ENCODE results near the gene LRIT2. TPM values are rescaled to one million over a fixed set of nuclear protein-coding genes. Genes with fewer than 3 reads are reported as not detected.

Gene LRIT2
- total RNA-seq, 1 experiment from 2014 or later = not detected

- Histone ChIP-seq H3K9me3 (ENCODE audit: control insufficient read depth, low read depth, low read length) (no peaks in the 10 kb centered on the region), H2BK120ac (ENCODE audit: low read depth, low read length, poor library complexity, severe bottlenecking) (no peak overlapping the region), H3K79me2 (ENCODE audit: insufficient read depth, low read length) (no peaks in the 10 kb centered on the region), H2AFZ (ENCODE audit: low read length) (no peak overlapping the region), H3K4me2 (ENCODE audit: insufficient read depth, insufficient read length, low read length) (no peak overlapping the region), H3T11ph (ENCODE audit: low read length) (no peak overlapping the region), H3K27ac (ENCODE audit: insufficient read length, low read depth, low read length) (no peak overlapping the region), H3K23me2 (ENCODE audit: insufficient read length, low read depth, low read length, poor library complexity, severe bottlenecking) (no peaks in the 10 kb centered on the region), H3K56ac (ENCODE audit: insufficient read length, low read depth, low read length) (no peak overlapping the region), H3K27me3 (ENCODE audit: insufficient read depth, low read length) (no peaks in the 10 kb centered on the region), H3K18ac (ENCODE audit: insufficient read length, low read depth, low read length) (no peak overlapping the region), H2BK15ac (ENCODE audit: low read depth, low read length) (no peak overlapping the region), H4K5ac (ENCODE audit: insufficient read length, low read depth, low read length) (no peak overlapping the region), H2BK5ac (ENCODE audit: insufficient read length, low read length) (no peak overlapping the region), H3K23ac (ENCODE audit: insufficient read length, low read depth, low read length) (no peak overlapping the region), H3K4ac (ENCODE audit: low read depth, low read length) (no peak overlapping the region), H4K20me1 (ENCODE audit: control insufficient read depth, insufficient read depth, insufficient read length) (no peaks in the 10 kb centered on the region), H2AK5ac (ENCODE audit: insufficient read length, low read length) (no peak overlapping the region), H2BK12ac (ENCODE audit: insufficient read length, low read depth, low read length) (no peak overlapping the region), H3K79me1 (ENCODE audit: insufficient read depth, low read depth, low read length, poor library complexity, severe bottlenecking) (no peaks in the 10 kb centered on the region), H3K14ac (ENCODE audit: insufficient read depth, low read length) (no peak overlapping the region), H2BK20ac (ENCODE audit: low read depth, low read length, poor library complexity, severe bottlenecking) (no peak overlapping the region), H3K4me1 (ENCODE audit: insufficient read depth, low read length) (no peaks in the 10 kb centered on the region), H4K8ac (replicated peaks; ENCODE audit: insufficient read length, low read depth, low read length) (no peak overlapping the region), H4K91ac (ENCODE audit: insufficient read length, low read depth, low read length) (no peak overlapping the region), H3K9ac (ENCODE audit: extremely low read depth, insufficient read length, low read length) (no peak overlapping the region)
- DNase-seq = no peak
- no peaks in the 10 kb centered on the region; a peak in 1 of 7 replicates for H3K36me3 Mint-ChIP-seq (ENCODE audit: insufficient read depth in 1 of 3, low read depth in 3 of 3)
- WGBS (ENCODE audit: extremely low coverage, insufficient read length, low lambda C conversion rate) = no CpG with 5 or more reads among the region's 6 CpGs
- H3K4me1 Mint-ChIP-seq = peaks cover 0 to 4% of the 10 kb centered on the region in 2 experiments; a peak in 3 of 4 replicates
- no peaks in the 10 kb centered on the region for H3K9me3 Mint-ChIP-seq
- H3K4me3 Mint-ChIP-seq = no peak overlapping the region
- peak overlapping the region in 1 of 3 experiments; percentile 66; a peak in 2 of 7 replicates for H3K27ac Mint-ChIP-seq
- H3K27me3 Mint-ChIP-seq (ENCODE audit: low read depth) = peaks cover 7% of the 10 kb centered on the region
- TF ChIP-seq CTCF (conservative IDR thresholded peaks at IDR 0.05) = no peak
These were observed 22.2 kb upstream of the LRIT2 start for GRCh38 chr10:84247496-84247895.

Data from H9 (cell line).